K562 (cell line): ENCODE data around the gene NLRP6. TPM values are rescaled to one million over a fixed set of nuclear protein-coding genes. Genes with fewer than 3 reads are reported as not detected.

Experiments used
- ATAC-seq: fragments of 200-7000 bp; cut with Tn5 transposase; 3 replicates; pipeline ENCODE4 v1.9.1; 2020; ENCODE audit warnings: moderate library complexity
- BruUV-seq: library from RNA; stranded (reverse); fragments of 400-500 nt; replicated peaks from 2 replicates; lab custom pipeline; 2021; lab: Mats Ljungman, UMichigan
- CTCF ChIA-PET: fragments of 300-600 bp; formaldehyde crosslinking; extraction: SDS; loops from one replicate; lab custom pipeline; 2021; ENCODE audit warnings: low intra/inter-chr PET ratio; lab: Yijun Ruan, JAX
- POLR2A ChIA-PET: fragments of 300-600, 350-650 bp; sonication (Branson Sonifier 250); formaldehyde crosslinking; extraction: SDS; loops from one replicate; lab custom pipeline; 2021; ENCODE audit warnings: antibody characterized with exemption, inconsistent platforms; lab: Yijun Ruan, JAX
- DNase-seq, 4 experiments: peaks; one replicate each; pipeline versions ENCODE4 v3.0.0 to v3.0.0-alpha.2; 2011 to 2018; ENCODE audit warnings: low spot score in 3 of 4, mixed read lengths in 3 of 4; ENCODE audit errors: extremely low read depth in 1 of 4
- FAIRE-seq: peaks from 2 replicates; lab custom pipeline; 2011; peaks lifted over from hg19 to GRCh38; lab: Jason Lieb, UNC
- H2AFZ ChIP-seq: 2 replicates; pipeline ENCODE4 v1.6.0; 2011; ENCODE audit warnings: low read depth, low read length, control low read depth, inconsistent platforms
- H3K27ac ChIP-seq: fragments of 200-600 bp; 3 replicates; pipeline ENCODE4 v1.8.0; 2011; ENCODE audit warnings: low read depth, mild to moderate bottlenecking, control low read depth, inconsistent platforms, low read length, moderate library complexity, mixed read lengths; ENCODE audit errors: extremely low read depth
- H3K27me3 ChIP-seq, 2 experiments: fragments of 300-600 bp in 1 of 2; 2 replicates in 1 of 2; 3 replicates in 1 of 2; pipeline versions ENCODE4 v1.6.0 to v1.8.0; 2011; ENCODE audit warnings: inconsistent platforms in 2 of 2, low read length in 2 of 2, mild to moderate bottlenecking in 1 of 2, mixed read lengths in 1 of 2, moderate library complexity in 1 of 2; ENCODE audit not compliant: control insufficient read depth in 2 of 2, insufficient read depth in 2 of 2
- H3K36me3 ChIP-seq: fragments of 300-600 bp; 3 replicates; pipeline ENCODE4 v1.8.0; 2011; ENCODE audit warnings: mild to moderate bottlenecking, low read length, inconsistent platforms; ENCODE audit not compliant: control insufficient read depth, insufficient read depth
- H3K4me1 ChIP-seq, 2 experiments: fragments of 200-600 bp in 1 of 2; replicated peaks in 1 of 2; 2 replicates in 1 of 2; 3 replicates in 1 of 2; pipeline versions ENCODE4 v1.5.1 to v1.8.0; 2011; ENCODE audit warnings: inconsistent platforms in 2 of 2, low read length in 2 of 2, mild to moderate bottlenecking in 1 of 2, mixed read lengths in 1 of 2, moderate library complexity in 1 of 2; ENCODE audit not compliant: control insufficient read depth in 2 of 2, insufficient read depth in 2 of 2
- H3K4me2 ChIP-seq: 2 replicates; pipeline ENCODE4 v1.6.1; 2011; ENCODE audit warnings: low read length, control low read depth, inconsistent platforms, mixed read lengths; ENCODE audit not compliant: insufficient read depth
- H3K4me3 ChIP-seq: fragments of 200-600 bp; sonication (generic), shearing (Covaris generic); 2 replicates; pipeline ENCODE4 v1.5.1; 2016; ENCODE audit warnings: control low read depth, inconsistent platforms
- H3K79me2 ChIP-seq: fragments of 200-600 bp; 3 replicates; pipeline ENCODE4 v1.8.0; 2011; ENCODE audit warnings: low read length, inconsistent platforms; ENCODE audit not compliant: control insufficient read depth, insufficient read depth
- H3K9ac ChIP-seq, 2 experiments: 2 replicates each; pipeline versions ENCODE4 v1.6.0 to v1.6.1; 2011; ENCODE audit warnings: low read depth in 2 of 2, low read length in 2 of 2, control low read depth in 1 of 2, inconsistent platforms in 1 of 2, mild to moderate bottlenecking in 1 of 2, mixed read lengths in 1 of 2; ENCODE audit not compliant: insufficient read depth in 1 of 2
- H3K9me1 ChIP-seq: one replicate; pipeline ENCODE4 v1.6.0; 2011; ENCODE audit warnings: inconsistent platforms, mild to moderate bottlenecking, low read length, moderate library complexity; ENCODE audit not compliant: control insufficient read depth, insufficient read depth
- H3K9me3 ChIP-seq: replicated peaks from 2 replicates; pipeline ENCODE4 v1.5.1; 2011; ENCODE audit warnings: low read depth, low read length, inconsistent platforms; ENCODE audit not compliant: control insufficient read depth, insufficient read depth
- H4K20me1 ChIP-seq: replicated peaks from 2 replicates; pipeline ENCODE4 v1.6.1; 2011; ENCODE audit warnings: low read length, inconsistent platforms, mixed read lengths; ENCODE audit not compliant: control insufficient read depth, insufficient read depth
- EZH2 ChIP-seq: IDR thresholded peaks from 2 replicates; pipeline ENCODE4 v1.6.1; 2012; ENCODE audit warnings: low read depth, mild to moderate bottlenecking, inconsistent platforms, low read length, borderline replicate concordance
- MTA1 ChIP-seq: fragments of 450-650 bp; IDR thresholded peaks from 2 replicates; pipeline ENCODE4 v1.6.1; 2017; ENCODE audit warnings: borderline replicate concordance
- MYC ChIP-seq, 2 experiments: fragments of 250-450 bp in 1 of 2; sonication (Bioruptor Pico) in 1 of 2; IDR thresholded peaks; 2 replicates each; pipeline versions ENCODE4 v1.5.1 to v1.6.1; 2012 to 2021; ENCODE audit warnings: low read depth in 2 of 2, borderline replicate concordance in 1 of 2, improper control_type of control experiment in 1 of 2, low read length in 1 of 2, mild to moderate bottlenecking in 1 of 2, moderate library complexity in 1 of 2
- RBM39 ChIP-seq: fragments of 200-400 bp; formaldehyde crosslinking; optimal IDR thresholded peaks from 2 replicates; pipeline ENCODE3; 2018; ENCODE audit warnings: low read depth, low read length
- ZFX ChIP-seq: sonication (generic); formaldehyde crosslinking; IDR thresholded peaks from 2 replicates; pipeline ENCODE4 v1.8.0; 2022; ENCODE audit warnings: mild to moderate bottlenecking, missing genetic modification reagents, moderate library complexity
- ZNF133 ChIP-seq: fragments of 250-450 bp; sonication (Bioruptor Pico); IDR thresholded peaks from 2 replicates; pipeline ENCODE4 v1.4.0; 2020; ENCODE audit warnings: mild to moderate bottlenecking
- ZNF311 ChIP-seq: fragments of 250-450 bp; sonication (Bioruptor Pico); IDR thresholded peaks from 2 replicates; pipeline ENCODE4 v1.4.0; 2020; ENCODE audit warnings: mild to moderate bottlenecking, moderate library complexity
- WGBS: fragments of 100-300 bp; shearing (Covaris generic); methylation state at CpG from one replicate; pipeline ENCODE4 v1.1.6; 2016; ENCODE audit warnings: low coverage, mixed read lengths; ENCODE audit not compliant: insufficient coverage; ENCODE audit errors: missing lambda C conversion rate; 5-methylcytosine and 5-hydroxymethylcytosine counted together
- in situ Hi-C: fragments of 300-500 bp; cut with MboI; formaldehyde crosslinking; loops from 4 replicates; pipeline ENCODE4 v1.15.0; 2018; ENCODE audit warnings: inconsistent platforms, mixed read lengths
- intact Hi-C: fragments of 100-400 bp; cut with micrococcal nuclease; formaldehyde crosslinking; loops from 2 replicates; pipeline ENCODE4 v1.14.2; 2022
- polyA plus RNA-seq, 8 experiments: library from polyadenylated mRNA; depleted of rRNA in 4 of 8; stranded (reverse) in 5 of 8; unstranded in 3 of 8; fragments of >200 nt; fragmentation: Nextera tagmentation in 2 of 8; fragmentation: Illumina TruSeq in 1 of 8; extraction: Ambion mirVana in 2 of 8; extraction: Trizol in 1 of 8; gene quantifications; 2 replicates each; pipeline versions ENCODE4 v1.2.1 to v1.2.3, GENCODE V29; 2011 to 2014; ENCODE audit warnings: inconsistent platforms in 1 of 8, missing spikeins in 1 of 8
- total RNA-seq, 7 experiments: library from RNA; depleted of rRNA in 6 of 7; stranded (reverse); fragments of >200 nt in 6 of 7; fragmentation: Illumina TruSeq in 2 of 7; extraction: Trizol in 2 of 7; gene quantifications; 2 replicates each; pipeline versions ENCODE4 v1.2.1 to v1.2.3, GENCODE V29; 2011 to 2021; ENCODE audit warnings: low replicate concordance in 1 of 7
- TF ChIP-seq, protein P1 (sequence below), 2 experiments: fragments of 250-450 bp in 1 of 2; fragments of 450-650 bp in 1 of 2; sonication (Bioruptor Pico) in 1 of 2; IDR thresholded peaks; 2 replicates each; pipeline versions ENCODE4 v1.6.1 to v1.8.0; 2016 to 2021; ENCODE audit warnings: mild to moderate bottlenecking in 2 of 2, moderate library complexity in 2 of 2, missing compliant biosample characterization in 1 of 2, missing genetic modification characterization in 1 of 2
- TF ChIP-seq, protein P2 (sequence below): fragments of 250-450 bp; sonication (Bioruptor Pico); IDR thresholded peaks from 2 replicates; pipeline ENCODE4 v1.9.0; 2021; ENCODE audit warnings: mild to moderate bottlenecking
- TF ChIP-seq, protein P3 (sequence below): fragments of 450-650 bp; formaldehyde crosslinking; IDR thresholded peaks from 2 replicates; pipeline ENCODE4 v1.4.0; 2020; ENCODE audit warnings: mild to moderate bottlenecking, mixed read lengths
- TF ChIP-seq, protein P4 (sequence below): fragments of 250-450 bp; sonication (Bioruptor Pico); IDR thresholded peaks from 2 replicates; pipeline ENCODE4 v1.5.0; 2021

The NLRP6 gene
- total and polyA plus RNA-seq, 9 of the 15 experiments (the other 6 are each of a cell fraction or from before 2014, with no cell fraction given) = 0.03 to 0.18 (median 0.15) TPM; not detected in 5

DNA sequence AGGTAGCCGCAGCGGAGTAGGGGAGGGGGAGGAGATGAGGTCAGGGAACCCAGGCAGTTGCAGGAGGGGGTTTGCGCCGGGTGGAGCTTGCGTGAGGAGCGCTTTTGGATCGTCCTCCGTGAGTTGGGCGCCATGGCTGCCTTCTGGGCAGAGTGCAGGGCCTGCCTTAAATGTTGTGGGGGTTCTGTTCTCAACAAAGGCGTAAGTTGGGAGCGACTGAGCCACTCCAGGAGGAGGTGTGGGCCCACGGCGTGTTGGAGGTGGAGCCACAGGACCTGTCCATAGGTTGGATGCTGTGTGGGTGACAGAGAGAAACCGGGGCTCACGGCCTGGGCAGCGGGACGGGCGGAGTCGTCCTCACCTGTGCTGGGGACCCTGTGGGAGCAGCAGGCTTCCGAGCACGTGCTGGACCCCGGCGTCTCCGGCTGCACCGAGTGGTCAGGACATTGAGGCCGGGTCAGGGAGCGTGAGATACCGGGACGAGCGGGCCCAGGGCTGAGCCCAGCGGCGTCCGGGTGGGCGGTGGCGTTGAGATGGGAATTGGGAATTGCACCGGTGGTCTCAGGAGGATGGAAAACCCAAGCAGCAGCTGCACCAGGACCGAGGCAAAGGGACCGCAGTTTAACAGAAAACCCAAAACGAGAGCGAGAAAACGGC lies 9.7 kb downstream of the NLRP6 start (continued):
- TF ChIP-seq, protein P1, sequence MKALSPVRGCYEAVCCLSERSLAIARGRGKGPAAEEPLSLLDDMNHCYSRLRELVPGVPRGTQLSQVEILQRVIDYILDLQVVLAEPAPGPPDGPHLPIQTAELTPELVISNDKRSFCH (CRISPR knock-in tag; IDR thresholded peaks at IDR 0.05) = no peak
- TF ChIP-seq, protein P1 (tag; IDR thresholded peaks at IDR 0.05) = 0 out of 2 replicates have a peak, but pooled peaks have one; percentile 41
- TF ChIP-seq, protein P2, sequence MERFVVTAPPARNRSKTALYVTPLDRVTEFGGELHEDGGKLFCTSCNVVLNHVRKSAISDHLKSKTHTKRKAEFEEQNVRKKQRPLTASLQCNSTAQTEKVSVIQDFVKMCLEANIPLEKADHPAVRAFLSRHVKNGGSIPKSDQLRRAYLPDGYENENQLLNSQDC = no peak
- TF ChIP-seq ZNF311 (CRISPR knock-in tag) = no peak
- peak; percentile 82 for TF ChIP-seq ZFX
- peak; percentile 24; the same call in 1 of the 2 replicates for TF ChIP-seq MTA1
- TF ChIP-seq RBM39 = no peak

DNA sequence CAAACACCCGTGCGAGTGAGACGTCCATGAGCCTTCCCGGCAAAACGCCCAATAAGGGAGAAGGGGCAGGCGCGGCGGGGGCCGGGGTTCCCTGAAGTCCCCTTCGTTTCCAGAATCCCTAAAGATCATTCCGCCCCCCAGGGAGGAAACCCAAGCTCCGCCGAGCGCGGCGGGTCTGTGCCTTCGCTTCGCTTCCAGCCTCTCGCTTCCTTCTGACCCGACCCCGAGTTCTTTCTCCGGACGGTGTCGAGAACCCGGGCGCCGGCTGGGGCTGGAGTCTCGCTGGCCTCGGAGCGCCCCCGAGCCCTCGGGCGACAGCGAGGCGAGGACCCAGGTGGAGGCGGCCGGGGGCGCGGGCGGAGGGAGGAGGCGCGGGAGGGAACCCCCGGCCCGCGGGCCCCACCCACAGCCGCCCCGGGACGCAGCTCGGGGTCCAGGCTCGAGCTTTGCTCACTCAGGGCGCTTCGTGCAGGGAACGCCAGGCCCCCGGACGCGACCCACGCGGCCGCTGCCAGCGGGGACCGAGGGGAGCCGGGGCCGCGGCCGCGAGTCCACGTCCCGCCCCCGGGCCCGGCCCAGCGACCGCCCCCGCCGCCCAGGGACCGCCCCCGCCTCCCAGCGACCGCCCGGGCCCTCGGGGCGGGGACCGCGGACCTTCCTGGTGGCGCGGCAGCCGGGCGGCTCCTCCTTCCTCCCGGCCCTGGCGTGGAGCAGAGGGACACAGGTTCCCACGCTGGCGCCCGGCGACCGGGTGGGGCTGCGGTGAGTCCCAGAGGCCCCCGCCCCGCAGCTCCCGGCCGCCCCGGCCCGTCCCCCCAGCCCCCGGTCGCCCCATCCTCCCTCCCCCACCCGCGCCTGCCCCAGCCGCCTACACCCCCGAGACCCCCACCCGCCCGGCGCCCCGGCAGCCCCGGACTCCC lies 10.5 kb downstream of the NLRP6 start, which contains the start of gene PGGHG:
PGGHG (plus strand) TSS at position 649 of the 920 bp plus-strand sequence. CDS start 691 bp downstream, outside the sequence.
- Histone ChIP-seq H3K27ac (peak within 1 kb of the TSS; percentile 85), H3K79me2 (peaks cover 37% of the 10 kb centered on the region), H3K4me1 (peaks cover 13 to 90% of the 10 kb centered on the region in 2 experiments; a peak in 4 of 5 replicates), H3K9me1 (no peaks in the 10 kb centered on the region), H2AFZ (peak within 1 kb of the TSS; percentile 27), H3K27me3 (no peaks in the 10 kb centered on the region), H3K4me3 (peak within 1 kb of the TSS; percentile 58), H3K4me2 (peak within 1 kb of the TSS; percentile 85), H4K20me1 (no peaks in the 10 kb centered on the region), H3K9ac (peak within 1 kb of the TSS; percentile 87 to 99), H3K36me3 (peaks cover 41% of the 10 kb centered on the region; the same call in 2 of the 3 replicates), H3K9me3 (no peaks in the 10 kb centered on the region)
- intact Hi-C loops (no loop called here), in situ Hi-C loops (no loop called here)
- ATAC-seq (peak; percentile 90), DNase-seq (peak; percentile 86 to 96 (median 96)), FAIRE-seq (no peak)
- WGBS = under 1% methylated on average over 35 of the region's 112 CpGs
- POLR2A ChIA-PET = interaction anchor here (0.7 to 1.4 kb wide), 7 partner anchors 9 to 82 kb away, joined by 3 to 4 read pairs (median 3); partner anchors contain the start of genes BET1L, NLRP6 and RIC8A
- TSS peak; percentile 64 for BruUV-seq
- CTCF ChIA-PET = no interaction called here
- TF ChIP-seq, protein P3, sequence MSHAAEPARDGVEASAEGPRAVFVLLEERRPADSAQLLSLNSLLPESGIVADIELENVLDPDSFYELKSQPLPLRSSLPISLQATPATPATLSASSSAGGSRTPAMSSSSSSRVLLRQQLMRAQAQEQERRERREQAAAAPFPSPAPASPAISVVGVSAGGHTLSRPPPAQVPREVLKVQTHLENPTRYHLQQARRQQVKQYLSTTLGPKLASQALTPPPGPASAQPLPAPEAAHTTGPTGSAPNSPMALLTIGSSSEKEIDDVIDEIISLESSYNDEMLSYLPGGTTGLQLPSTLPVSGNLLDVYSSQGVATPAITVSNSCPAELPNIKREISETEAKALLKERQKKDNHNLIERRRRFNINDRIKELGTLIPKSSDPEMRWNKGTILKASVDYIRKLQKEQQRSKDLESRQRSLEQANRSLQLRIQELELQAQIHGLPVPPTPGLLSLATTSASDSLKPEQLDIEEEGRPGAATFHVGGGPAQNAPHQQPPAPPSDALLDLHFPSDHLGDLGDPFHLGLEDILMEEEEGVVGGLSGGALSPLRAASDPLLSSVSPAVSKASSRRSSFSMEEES (CRISPR knock-in tag) = no peak
- TF ChIP-seq ZNF133 (no peak), MYC (IDR thresholded peaks at IDR 0.05; ENCODE audit: low read depth, low read length) (no peak), MYC (CRISPR knock-in tag; IDR thresholded peaks at IDR 0.05; ENCODE audit: borderline replicate concordance, low read depth) (0 out of 2 replicates have a peak, but pooled peaks have one; percentile 5), EZH2 (no peak)
- TF ChIP-seq, protein P4, sequence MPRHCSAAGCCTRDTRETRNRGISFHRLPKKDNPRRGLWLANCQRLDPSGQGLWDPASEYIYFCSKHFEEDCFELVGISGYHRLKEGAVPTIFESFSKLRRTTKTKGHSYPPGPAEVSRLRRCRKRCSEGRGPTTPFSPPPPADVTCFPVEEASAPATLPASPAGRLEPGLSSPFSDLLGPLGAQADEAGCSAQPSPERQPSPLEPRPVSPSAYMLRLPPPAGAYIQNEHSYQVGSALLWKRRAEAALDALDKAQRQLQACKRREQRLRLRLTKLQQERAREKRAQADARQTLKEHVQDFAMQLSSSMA (CRISPR knock-in tag) = no peak
